Measurements from ENCODE around the gene WIPF2. TPM values are rescaled to one million over a fixed set of nuclear protein-coding genes. Genes with fewer than 3 reads are reported as not detected.

Gene WIPF2
- total RNA-seq, 1 donor from 2014 or later = 12.5 TPM

DNA sequence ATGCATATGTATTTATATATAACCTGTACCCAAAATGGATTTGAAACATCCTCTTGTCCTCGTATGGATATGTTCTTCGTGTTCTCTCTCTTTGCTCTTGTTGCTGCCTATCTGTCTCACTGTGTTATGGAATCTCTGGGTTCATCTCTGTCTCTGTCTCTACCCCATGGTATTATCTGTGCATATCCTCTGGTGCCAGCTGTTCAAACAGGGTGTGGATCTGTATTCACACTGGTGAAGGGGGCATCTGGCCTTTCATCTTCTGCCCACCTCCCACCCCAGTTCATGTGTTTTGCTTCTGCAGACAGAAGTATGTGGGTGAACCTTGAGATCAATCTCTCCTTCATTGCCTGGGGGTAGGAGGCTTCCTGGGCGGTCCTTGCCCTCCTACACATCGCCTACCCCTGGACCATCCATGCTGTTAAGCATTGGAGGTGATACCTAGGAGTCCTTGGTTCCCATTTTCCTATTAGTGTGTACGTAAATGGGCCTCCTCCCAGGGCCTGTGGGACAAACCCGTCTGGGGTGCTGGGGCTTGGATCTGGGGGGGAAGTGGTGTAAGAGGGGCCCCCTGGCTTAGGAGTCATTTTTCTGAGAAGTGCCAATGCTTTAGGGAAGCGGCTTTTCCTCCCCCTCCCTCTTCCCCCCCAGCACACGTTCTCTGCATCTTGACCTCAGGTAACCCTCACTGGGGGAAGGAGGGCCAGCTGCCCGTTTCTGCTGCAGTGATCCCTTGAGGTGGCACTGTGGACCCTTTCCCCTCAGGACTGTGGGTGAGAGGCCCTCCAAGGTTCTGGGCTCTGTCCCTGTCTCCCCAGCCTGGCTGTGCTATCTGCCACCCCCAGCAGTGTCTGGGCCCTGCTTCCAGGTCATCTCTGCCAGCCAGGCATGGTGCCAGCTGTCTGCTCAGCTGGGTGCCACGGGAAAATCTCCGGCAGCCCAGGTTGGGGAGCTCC lies 111.0 kb downstream of the WIPF2 start:
- TF ChIP-seq, protein P1, sequence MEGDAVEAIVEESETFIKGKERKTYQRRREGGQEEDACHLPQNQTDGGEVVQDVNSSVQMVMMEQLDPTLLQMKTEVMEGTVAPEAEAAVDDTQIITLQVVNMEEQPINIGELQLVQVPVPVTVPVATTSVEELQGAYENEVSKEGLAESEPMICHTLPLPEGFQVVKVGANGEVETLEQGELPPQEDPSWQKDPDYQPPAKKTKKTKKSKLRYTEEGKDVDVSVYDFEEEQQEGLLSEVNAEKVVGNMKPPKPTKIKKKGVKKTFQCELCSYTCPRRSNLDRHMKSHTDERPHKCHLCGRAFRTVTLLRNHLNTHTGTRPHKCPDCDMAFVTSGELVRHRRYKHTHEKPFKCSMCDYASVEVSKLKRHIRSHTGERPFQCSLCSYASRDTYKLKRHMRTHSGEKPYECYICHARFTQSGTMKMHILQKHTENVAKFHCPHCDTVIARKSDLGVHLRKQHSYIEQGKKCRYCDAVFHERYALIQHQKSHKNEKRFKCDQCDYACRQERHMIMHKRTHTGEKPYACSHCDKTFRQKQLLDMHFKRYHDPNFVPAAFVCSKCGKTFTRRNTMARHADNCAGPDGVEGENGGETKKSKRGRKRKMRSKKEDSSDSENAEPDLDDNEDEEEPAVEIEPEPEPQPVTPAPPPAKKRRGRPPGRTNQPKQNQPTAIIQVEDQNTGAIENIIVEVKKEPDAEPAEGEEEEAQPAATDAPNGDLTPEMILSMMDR (conservative IDR thresholded peaks at IDR 0.05; ENCODE audit: low read depth, low read length) = no peak
- no peak overlapping the region for H3K4me3 ChIP-seq (ENCODE audit: low read depth, low read length)
- no peak for DNase-seq (ENCODE audit: low read depth)

DNA sequence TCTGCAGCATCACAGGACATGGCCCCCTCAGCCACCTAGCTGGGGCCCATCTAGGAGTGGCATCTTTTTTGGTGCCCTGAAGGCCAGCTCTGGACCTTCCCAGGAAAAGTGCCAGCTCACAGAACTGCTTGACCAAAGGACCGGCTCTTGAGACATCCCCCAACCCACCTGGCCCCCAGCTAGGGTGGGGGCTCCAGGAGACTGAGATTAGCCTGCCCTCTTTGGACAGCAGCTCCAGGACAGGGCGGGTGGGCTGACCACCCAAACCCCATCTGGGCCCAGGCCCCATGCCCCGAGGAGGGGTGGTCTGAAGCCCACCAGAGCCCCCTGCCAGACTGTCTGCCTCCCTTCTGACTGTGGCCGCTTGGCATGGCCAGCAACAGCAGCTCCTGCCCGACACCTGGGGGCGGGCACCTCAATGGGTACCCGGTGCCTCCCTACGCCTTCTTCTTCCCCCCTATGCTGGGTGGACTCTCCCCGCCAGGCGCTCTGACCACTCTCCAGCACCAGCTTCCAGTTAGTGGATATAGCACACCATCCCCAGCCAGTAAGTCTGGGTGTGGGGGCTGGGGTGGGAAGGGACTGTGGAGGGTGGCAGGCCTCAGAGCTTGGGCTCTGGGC lies 111.9 kb downstream of the WIPF2 start:
- DNase-seq (ENCODE audit: low read depth) = no peak
- no peak overlapping the region for H3K4me3 ChIP-seq (ENCODE audit: low read depth, low read length)
- TF ChIP-seq, protein P1 (conservative IDR thresholded peaks at IDR 0.05; ENCODE audit: low read depth, low read length) = no peak

DNA sequence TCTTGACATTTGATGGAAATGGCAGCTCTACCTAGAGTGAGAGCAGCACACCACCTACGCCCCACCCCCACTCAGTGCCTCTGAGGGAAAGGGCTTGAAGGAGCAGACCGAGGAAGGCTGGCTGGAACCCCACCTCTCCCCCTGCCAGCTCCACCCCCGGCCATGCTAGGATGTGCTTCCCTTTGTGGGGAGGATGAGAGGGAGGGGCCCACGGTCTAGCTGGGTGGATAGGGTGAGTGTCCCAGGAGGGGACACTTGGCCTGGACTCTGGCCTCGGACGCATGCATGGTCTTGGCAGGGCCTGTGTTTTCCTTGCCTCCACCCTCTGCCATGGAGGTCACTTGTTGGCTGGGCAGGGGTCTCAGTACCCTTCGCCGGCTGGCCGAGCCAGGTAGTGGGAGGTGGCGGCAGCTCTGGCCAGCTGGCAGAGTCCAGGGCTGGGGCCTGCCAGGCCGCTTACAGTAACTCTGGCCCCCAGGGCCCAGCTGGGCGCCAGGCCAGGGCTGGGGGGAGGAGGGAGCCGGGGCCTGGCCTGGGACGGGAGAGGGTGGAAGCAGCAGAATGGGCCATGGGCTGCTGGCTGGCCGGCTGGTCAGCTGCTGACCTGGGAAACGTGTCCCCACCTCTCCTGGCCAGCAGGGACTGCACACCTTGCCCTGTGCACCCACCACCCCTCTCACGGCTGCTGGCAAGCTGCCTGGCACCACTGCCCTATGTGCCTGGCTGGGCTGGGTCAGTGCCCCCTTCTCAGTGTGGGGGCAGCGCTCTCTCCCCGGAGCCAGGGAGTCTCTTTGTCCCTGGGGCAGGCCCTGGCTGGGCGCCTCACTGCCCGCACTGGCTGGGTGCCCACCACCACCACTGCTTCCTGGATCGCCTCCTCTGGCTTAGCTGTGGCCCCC lies 112.9 kb downstream of the WIPF2 start:
- no peak for DNase-seq (ENCODE audit: low read depth)
- TF ChIP-seq, protein P1 (conservative IDR thresholded peaks at IDR 0.05; ENCODE audit: low read depth, low read length) = no peak
- H3K4me3 ChIP-seq (ENCODE audit: low read depth, low read length) = no peak overlapping the region

Other genes starting within 250 kb of the WIPF2 start
- 106 and 191 TPM in 2 replicates for gene PSMD3, start 238.5 kb upstream of the WIPF2 start, total RNA-seq
- gene CSF3, start 203.9 kb upstream of the WIPF2 start, total RNA-seq = not detected in 2 replicates
- gene MED24, start 164.9 kb upstream of the WIPF2 start, total RNA-seq = 90.0 and 98.6 TPM in 2 replicates
- gene THRA, start 156.3 kb upstream of the WIPF2 start, total RNA-seq = 3.8 and 5.4 TPM in 2 replicates
- 0.40 and 1.2 TPM in 2 replicates for gene NR1D1, start 118.7 kb upstream of the WIPF2 start, total RNA-seq
- 44.5 and 59.3 TPM in 2 replicates for gene MSL1, start 97.3 kb upstream of the WIPF2 start, total RNA-seq
- 40.9 and 58.9 TPM in 2 replicates for gene CASC3, start 78.8 kb upstream of the WIPF2 start, total RNA-seq
- 2.1 and 2.8 TPM in 2 replicates for gene RAPGEFL1, start 41.8 kb upstream of the WIPF2 start, total RNA-seq
- gene CDC6, start 68.6 kb downstream of the WIPF2 start, total RNA-seq = 49.2 and 66.5 TPM in 2 replicates
- 19.5 and 21.9 TPM in 2 replicates for gene RARA, start 89.9 kb downstream of the WIPF2 start, total RNA-seq
- gene GJD3, start 145.4 kb downstream of the WIPF2 start, total RNA-seq = 0.58 TPM in 1 of 2 replicates, not detected in the other
- 198 and 206 TPM in 2 replicates for gene TOP2A, start 198.6 kb downstream of the WIPF2 start, total RNA-seq
- gene IGFBP4, start 224.1 kb downstream of the WIPF2 start, total RNA-seq = 57.6 and 67.7 TPM in 2 replicates